Forelimb muscle (tissue), 1 donor: ENCODE measurements around the gene HMGB3. TPM values are rescaled to one million over a fixed set of nuclear protein-coding genes. Genes with fewer than 3 reads are reported as not detected.
"Not testable (repeated sequence)": the region's sequence is repeated elsewhere in the genome, so short reads cannot be mapped to it uniquely, and the experiment has no call there.

Experiments used
- DNase-seq: peaks from one replicate; pipeline ENCODE4 v3.0.0-alpha.2; 2013; ENCODE audit warnings: low read depth
- polyA plus RNA-seq: library from polyadenylated mRNA; unstranded; fragments of 120-200 nt; gene quantifications from one replicate; pipeline ENCODE4 v1.2.1, GENCODE V29; 2013; ENCODE audit not compliant: insufficient read length

The HMGB3 gene
- polyA plus RNA-seq, 1 donor = 53.7 TPM

GRCh38 chrX:150977411-150978162 is 5.5 kb upstream of the HMGB3 start:
- no peak for DNase-seq

- no peak for DNase-seq
These were observed 2.9 kb upstream of the HMGB3 start for GRCh38 chrX:150980186-150980585.

GRCh38 chrX:150980711-150981110 is 2.4 kb upstream of the HMGB3 start:
- DNase-seq = no peak

DNA sequence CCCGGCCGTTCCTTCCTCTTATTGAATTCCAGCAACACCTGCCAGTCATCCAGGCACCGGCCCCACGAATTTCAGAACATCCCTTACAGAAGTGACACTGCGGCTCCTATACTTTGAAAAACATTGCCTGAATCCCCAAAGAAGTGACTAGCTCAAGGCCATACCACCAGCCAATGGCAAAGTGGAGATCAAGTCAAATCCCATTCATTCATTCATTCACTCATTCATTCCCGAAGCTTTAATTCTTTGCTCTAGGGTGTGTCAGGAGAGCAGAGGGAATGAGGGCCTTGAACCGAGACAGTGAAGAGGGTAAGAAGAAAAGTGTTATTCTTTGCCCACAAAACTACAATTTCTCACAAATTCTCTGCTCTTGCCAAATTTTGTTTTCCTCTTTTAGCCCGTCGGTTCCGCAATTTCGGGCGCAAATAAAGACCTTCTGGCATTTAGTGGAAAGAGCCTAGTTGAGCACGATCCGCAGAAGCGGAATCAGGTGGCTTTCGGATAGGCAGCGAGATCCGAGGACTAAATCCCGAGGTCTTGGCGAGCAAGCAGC is 824 bp upstream of the HMGB3 start:
- no peak for DNase-seq

GRCh38 chrX:150983521-150984168 is 510 bp downstream of the HMGB3 start:
- no peak for DNase-seq

GRCh38 chrX:150984169-150984824 is 1.2 kb downstream of the HMGB3 start:
- DNase-seq = no peak

- not testable (repeated sequence) for DNase-seq
These were observed 4.6 kb downstream of the HMGB3 start for GRCh38 chrX:150987687-150988086.

GRCh38 chrX:150989420-150989819 is 6.3 kb downstream of the HMGB3 start:
- no peak for DNase-seq

- no peak for DNase-seq
These were observed 7.8 kb downstream of the HMGB3 start for GRCh38 chrX:150990910-150991309.

DNA sequence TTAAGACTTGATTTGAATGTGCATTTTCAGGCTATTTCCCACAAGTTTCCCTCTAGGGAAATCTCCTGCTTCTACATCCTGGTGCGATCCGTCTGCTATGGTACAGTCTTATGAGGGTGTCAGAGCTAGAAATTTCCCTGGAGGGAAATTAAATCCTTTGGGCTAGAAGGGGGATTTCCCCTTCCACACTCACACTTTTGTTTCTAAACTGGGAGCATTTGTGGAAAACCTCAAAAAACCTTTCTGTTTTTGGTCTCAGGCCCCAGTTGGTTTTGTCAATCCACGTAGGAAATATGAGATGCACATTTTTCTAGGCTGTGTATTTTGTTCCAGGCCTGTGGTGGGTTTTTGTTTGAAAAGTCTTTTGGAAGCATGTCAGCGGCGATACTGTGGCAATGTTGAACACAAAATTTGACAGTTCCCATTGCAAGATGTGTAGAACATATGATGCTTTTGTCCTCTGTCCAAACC is 17.8 kb downstream of the HMGB3 start:
- DNase-seq = peak; percentile 8

- DNase-seq = no peak
These were observed 20.9 kb downstream of the HMGB3 start for GRCh38 chrX:151004085-151004484.

GRCh38 chrX:151006410-151007109 is 23.4 kb downstream of the HMGB3 start:
- DNase-seq = no peak

DNA sequence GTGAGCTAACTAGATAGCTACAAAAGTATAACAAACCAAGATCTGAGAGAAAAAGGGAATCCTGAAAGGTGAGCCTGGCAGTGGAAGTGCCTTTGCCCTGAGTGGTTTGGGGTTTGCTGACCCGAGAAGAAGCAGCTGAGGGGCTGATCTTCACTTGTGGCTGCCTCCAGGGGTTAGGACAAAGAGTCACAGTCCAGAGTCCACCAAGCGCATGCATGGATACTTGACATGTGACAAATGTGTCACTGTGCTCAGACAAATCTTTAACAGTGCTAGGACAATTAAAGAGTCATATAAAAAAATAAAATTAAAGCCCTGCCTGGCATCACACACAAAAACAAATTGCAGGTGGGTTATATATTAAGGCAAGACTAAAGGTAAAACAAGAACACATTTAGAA is 26.4 kb downstream of the HMGB3 start:
- DNase-seq = no peak

GRCh38 chrX:151013164-151013743 is 30.1 kb downstream of the HMGB3 start:
- DNase-seq = no peak

DNA sequence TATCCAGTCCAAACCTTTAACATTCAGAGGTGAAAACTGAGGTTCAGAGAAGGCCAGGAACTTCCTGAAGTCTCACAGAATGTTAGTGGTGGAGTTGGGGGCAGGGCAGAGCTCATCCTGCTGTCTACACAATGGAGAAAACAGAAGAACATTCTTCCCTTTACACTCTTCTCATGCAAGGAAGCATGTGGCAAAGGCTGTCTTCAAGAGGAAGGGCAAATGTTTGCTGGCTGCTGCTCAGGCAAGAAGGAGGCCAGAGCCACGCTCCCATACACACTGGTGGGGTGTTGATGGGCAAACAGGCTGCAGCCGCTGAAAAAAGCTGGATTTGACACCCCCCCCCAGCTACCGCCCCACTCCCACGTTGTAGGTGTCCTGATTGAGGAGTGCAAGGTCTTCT is 32.5 kb downstream of the HMGB3 start:
- DNase-seq = no peak

DNA sequence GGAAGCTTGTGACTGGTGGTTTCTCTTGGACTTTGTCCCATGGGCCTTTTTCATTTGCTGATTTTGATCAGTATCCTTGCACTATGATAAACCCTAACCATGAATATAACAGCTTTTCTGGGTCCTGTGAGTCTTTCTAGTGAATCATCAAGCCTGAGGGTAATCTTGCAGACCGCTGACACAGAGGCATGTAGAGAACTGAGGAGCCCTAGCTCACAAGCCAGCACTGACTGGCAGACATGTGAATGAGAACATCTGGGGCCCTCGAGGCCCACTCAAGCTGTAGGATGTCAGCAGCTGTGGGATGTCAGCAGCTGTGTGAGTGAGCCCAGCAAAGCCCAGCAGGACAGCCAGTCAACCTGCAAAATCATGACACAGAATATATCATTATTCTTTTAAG is 36.7 kb downstream of the HMGB3 start:
- no peak for DNase-seq

DNA sequence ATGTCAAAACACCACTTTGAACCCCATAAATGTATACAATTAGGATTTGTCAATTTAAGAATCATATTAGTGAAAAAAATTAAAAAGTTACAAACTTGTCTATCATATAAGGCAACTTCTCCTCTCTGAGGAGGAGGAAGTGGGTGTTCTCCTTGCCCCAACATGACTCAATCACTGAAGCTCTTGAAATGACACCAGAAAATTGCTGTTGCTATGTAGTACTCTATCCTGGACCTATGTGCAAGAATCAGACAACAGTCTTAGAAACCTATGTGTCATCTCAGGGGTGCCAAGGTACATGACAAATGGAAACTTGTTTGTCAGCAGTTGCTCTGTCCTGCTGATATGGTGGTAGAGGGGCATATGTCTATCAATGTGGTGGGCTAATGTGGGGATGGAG is 47.7 kb downstream of the HMGB3 start:
- DNase-seq = no peak

DNA sequence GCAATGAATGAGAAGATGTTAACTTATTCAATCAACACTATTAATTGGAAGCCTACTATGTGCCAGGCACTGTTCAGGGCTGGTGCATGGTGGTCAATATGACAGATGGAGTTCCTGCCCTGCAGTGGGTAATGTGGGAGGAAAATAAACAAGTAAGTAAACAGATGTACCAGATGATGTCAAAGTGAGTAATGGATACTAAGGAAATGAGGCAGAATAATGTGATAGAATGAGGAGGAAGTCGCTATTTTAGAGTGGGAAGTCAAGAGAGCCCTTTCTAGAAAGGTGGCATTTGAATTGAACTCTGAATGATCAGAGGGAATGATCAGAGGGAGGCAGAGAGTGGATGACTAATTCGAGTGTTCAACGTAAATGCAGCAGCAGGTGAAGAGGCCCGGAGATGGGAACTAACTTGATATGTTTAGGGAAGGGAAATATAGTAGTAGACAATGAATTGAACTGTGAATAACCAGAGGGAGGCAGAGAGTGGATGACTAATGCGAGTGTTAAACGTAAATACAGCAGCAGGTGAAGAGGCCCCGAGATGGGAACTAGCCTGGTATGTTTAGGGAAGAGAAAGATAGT is 48.3 kb downstream of the HMGB3 start:
- no peak for DNase-seq

- DNase-seq = no peak
These were observed 56.2 kb downstream of the HMGB3 start for GRCh38 chrX:151039351-151039750.
